ENCODE measurements around the gene AGT. TPM values are rescaled to one million over a fixed set of nuclear protein-coding genes. Genes with fewer than 3 reads are reported as not detected.
"Not testable (repeated sequence)": the region's sequence is repeated elsewhere in the genome, so short reads cannot be mapped to it uniquely, and the experiment has no call there.

AGT gene
- polyA plus RNA-seq, 4 donors: 12.0 to 41.5 (median 17.8) TPM

DNA sequence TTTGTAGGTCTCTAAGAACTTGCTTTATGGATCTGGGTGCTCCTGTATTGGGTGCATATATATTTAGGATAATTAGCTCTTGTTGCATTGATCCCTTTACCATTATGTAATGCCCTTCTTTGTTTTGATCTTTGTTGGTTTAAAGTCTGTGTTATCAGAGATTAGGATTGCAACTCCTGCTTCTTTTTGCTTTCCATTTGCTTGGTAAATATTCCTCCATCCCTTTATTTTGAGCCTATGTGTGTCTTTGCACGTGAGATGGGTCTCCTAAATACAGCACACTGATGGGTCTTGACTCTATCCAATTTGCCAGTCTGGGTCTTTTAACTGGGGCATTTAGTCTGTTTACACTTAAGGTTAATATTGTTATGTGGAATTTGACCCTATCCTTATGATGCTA is 57.2 kb downstream of the AGT start:
- not testable (repeated sequence) for DNase-seq (ENCODE audit: low read depth in 4 of 4, low spot score in 3 of 4)

Other genes with a start within 250 kb of the AGT start
- 10 to 100 TPM; 21.3 to 40.1 (median 33.4) TPM for gene COG2, start 71.6 kb downstream of the AGT start, polyA plus RNA-seq (ENCODE audit: insufficient read length in 4 of 4)
- gene CAPN9, start 33.3 kb upstream of the AGT start, polyA plus RNA-seq (ENCODE audit: insufficient read length in 4 of 4): 1 to 10 TPM in 2 of 4 donors, under 1 TPM in 2; 0.57 to 2.3 (median 0.88) TPM
- 100 to 1,000 TPM in 1 of 4 donors, 10 to 100 TPM in 3; 82.5 to 152 (median 93.1) TPM for gene C1orf198, start 154.4 kb upstream of the AGT start, polyA plus RNA-seq (ENCODE audit: insufficient read length in 4 of 4)